22Rv1 (cell line): Measurements from ENCODE around the gene GAK.

Source experiments
- H3K27ac ChIP-seq: fragments of 450-650 bp; 2 replicates; pipeline ENCODE4 v1.5.1; 2017
- CTCF ChIP-seq: fragments of 450-650 bp; IDR thresholded peaks from 2 replicates; pipeline ENCODE4 v1.5.1; 2017; ENCODE audit warnings: mild to moderate bottlenecking
- ZFX ChIP-seq: fragments of 450-650 bp; IDR thresholded peaks from 2 replicates; pipeline ENCODE4 v1.6.1; 2017; ENCODE audit warnings: antibody characterized with exemption, borderline replicate concordance

The GAK gene

GRCh38 chr4:834368-835147 lies 97.6 kb downstream of the GAK start:
- no peak overlapping the region for H3K27ac ChIP-seq
- TF ChIP-seq ZFX (no peak), CTCF (no peak)

GRCh38 chr4:833731-834367 lies 98.3 kb downstream of the GAK start:
- TF ChIP-seq CTCF (no peak), ZFX (no peak)
- no peak overlapping the region for H3K27ac ChIP-seq

- H3K27ac ChIP-seq, result no peak overlapping the region
Measured at GRCh38 chr4:833156-833555, 99.0 kb downstream of the GAK start.

GRCh38 chr4:832536-832935 lies 99.6 kb downstream of the GAK start:
- TF ChIP-seq CTCF, result no peak
- no peak for TF ChIP-seq ZFX

More at GRCh38 chr4:833156-833555, 99.0 kb downstream of the GAK start:
- no peak for TF ChIP-seq ZFX
- TF ChIP-seq CTCF, result no peak

GRCh38 chr4:832108-832507 lies 100.0 kb downstream of the GAK start:
- TF ChIP-seq CTCF, result no peak
- no peak for TF ChIP-seq ZFX
- no peak overlapping the region for H3K27ac ChIP-seq

More at GRCh38 chr4:832536-832935, 99.6 kb downstream of the GAK start:
- H3K27ac ChIP-seq, result no peak overlapping the region

GRCh38 chr4:831483-831805 lies 100.7 kb downstream of the GAK start:
- no peak overlapping the region for H3K27ac ChIP-seq
- TF ChIP-seq CTCF, result no peak
- no peak for TF ChIP-seq ZFX
